NCI-H1694 (cell line): ENCODE data around the gene GALNT2.
A peak's percentile ranks its signal among the peaks of the same experiment; 100 is the strongest.

Experiments
- DNase-seq: peaks from one replicate; lab custom pipeline; 2025; lab: John Stamatoyannopoulos, UW

The GALNT2 gene

DNA sequence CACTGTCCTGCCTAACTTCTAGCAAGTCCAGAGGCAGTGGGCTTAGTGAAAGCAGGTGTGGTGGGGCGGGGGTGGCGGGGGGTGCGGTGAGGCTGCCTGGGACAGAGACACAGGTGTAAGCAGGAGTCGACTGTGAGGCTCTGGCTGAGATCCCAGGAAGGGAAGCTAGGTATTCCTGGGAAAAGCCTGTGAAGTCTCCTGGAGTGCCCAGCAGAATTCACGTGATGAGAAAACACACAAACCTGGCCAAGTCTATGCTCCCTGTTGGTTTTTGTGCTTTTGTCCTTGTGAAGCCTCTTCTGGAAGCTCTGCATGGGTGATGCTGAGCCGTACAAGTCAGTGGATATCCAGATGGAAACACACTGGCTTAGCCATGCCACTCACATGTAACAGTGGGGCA lies 5.3 kb downstream of the GALNT2 start:
- no peak for DNase-seq

DNA sequence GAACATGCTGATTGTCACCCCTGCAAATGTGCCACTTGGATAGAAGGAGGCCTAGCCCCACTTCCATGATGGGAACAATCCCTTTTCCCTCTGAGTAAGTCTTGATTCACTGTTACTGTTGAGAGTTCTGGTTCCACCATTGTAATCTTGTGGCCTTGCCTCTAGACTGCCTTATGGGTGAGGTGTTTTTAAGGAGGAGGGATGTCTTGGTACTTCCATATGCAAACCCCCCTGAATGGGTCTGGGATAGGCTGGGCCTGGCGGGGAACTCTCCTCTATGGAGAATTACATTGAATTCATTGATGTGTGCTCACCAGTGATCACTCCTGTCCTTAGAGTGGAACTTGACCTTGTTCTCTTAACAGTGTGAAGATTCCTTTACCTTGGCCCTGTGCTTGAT lies 5.8 kb downstream of the GALNT2 start:
- DNase-seq: no peak

DNA sequence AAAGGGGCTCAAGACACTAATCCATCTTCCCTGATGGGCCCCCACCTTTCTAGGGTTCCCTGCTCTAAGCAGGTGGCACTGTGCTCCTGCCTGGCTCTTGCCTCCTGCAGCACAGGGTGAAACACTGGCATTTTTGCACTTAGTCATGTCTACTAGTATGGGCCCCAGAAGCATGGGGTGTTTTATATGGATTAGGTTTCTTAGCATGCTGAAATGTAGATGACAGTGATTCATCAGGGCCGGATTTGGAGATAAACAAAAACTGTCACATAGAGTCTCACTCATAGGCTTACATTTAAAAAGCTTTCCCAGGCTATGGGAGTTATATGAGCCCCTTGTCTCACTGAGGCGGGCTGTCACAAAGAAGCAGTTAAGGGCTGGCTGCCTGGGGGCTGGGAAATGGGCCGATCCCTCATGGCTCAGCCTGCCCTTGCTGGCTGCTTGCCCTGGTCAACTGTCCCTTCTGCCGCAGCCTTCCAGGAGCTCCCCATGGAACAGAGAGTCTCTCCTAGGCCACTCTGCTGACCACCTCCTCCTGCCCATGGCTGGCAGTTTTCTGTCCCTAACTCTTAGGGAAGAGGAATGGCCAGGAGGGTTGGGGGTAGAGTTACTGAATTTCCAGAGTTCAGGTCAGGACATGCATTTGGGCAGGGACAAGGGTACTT lies 6.5 kb downstream of the GALNT2 start:
- DNase-seq: no peak

DNA sequence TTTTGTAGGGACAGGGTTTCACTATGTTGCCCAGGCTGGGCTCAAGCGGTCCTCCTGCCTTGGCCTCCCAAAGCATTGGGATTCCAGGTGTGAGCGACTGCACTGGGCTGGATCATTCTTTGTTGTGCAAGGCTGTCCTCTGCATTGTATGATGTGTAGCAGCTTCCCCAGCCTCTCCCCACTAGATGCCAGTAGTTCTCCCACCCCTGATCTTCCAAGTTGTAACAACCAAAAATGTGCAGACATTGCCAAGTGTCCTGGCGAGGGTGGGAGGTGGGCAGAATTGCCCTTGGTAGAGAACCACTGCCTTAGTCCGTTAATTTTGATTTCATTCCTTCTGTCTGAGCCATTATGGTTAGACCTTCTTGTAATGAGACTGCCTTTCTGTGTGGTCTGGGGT lies 7.2 kb downstream of the GALNT2 start:
- no peak for DNase-seq

DNA sequence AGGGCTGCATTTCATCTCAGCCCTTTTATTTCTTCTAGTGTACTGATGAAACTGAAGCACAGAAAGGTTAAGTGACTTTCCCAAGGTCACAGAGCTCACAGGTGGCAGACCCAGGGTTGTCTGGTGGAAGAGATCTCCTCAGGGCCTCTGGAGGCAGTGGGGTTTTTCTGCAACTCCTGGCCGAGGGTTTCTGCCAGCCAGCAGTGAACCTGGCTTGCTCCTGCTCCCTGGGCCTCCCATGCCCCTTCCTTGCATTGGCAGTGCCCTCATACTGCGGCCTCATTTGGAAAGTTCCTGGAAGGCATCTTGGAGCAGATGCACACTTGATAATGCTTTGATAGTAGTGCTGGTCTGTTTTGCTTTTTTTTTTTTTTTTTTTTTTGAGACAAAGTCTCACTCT lies 7.7 kb downstream of the GALNT2 start:
- DNase-seq: no peak

DNA sequence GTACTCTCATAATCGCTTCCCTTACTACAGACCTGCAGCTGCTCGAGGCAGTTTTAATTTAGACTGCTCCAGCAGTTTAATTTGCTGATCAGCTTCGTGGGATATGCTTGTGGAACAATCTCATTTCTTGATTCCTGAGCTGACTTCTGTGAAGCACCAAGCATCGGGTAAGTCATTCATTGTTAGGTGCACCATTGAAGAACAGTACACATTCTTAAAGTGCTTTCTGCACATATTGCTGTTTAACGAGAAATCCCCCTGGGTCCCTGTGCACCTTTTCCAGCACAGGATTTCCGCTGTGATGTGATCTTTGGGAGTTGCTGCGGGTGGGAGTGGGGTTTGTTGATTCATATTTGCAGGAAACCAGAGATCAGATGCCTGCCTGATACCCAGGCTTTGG lies 9.1 kb downstream of the GALNT2 start:
- no peak for DNase-seq

DNA sequence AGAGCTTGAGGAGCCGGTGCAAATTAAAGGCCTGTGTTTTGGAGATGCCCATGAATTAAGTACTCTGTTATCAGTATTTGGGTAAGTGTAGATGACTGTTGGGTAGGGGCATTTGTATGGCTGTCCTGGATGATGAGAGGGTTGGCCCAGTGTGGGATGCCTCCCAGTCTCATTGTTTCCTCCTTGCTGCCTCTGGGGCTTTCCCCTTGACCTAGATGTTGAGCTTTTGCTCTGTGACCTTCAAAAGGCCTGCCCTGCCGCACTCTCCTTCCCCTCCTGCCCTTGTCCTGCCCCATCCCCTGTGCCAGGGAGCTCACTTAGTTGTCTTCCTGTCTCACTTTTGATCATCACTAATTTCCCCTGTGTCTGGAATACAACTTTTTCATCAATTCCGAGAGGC lies 10.0 kb downstream of the GALNT2 start:
- DNase-seq: no peak

DNA sequence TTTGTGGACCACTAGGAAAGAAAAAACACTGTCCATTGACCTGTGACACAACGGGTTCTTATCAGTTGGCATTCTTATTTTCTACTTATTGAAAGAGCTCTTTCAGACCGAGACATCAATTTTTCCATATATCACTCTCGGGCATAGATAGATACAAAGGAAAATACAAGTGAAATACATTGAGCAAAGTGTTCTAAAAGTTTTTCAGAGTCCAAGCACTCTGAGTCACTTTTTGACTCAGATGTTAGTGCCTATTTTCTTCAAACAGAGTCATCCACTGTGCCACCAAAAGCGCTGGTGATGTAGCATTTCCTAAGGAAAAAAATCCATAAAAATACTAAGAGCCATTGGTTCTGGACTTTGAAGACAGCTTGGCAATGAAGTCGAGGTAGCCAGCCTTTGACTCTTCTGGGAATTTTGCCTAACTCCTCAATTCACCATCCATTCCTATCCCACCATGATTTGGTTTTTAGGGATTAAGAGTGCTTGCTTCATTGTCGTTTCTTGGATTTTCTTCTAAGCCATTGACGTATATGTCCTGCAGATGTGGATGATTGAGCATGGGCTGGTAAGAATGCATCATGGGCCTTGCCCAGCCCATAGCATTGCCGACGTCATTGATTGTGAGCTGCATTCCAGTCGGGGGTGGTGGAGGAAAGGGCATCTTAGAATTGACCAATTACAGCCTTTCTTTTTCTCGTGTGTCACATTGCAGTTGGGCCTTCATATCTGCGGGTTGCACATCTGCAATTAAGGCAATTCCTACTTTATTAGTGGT lies 10.6 kb downstream of the GALNT2 start:
- no peak for DNase-seq

DNA sequence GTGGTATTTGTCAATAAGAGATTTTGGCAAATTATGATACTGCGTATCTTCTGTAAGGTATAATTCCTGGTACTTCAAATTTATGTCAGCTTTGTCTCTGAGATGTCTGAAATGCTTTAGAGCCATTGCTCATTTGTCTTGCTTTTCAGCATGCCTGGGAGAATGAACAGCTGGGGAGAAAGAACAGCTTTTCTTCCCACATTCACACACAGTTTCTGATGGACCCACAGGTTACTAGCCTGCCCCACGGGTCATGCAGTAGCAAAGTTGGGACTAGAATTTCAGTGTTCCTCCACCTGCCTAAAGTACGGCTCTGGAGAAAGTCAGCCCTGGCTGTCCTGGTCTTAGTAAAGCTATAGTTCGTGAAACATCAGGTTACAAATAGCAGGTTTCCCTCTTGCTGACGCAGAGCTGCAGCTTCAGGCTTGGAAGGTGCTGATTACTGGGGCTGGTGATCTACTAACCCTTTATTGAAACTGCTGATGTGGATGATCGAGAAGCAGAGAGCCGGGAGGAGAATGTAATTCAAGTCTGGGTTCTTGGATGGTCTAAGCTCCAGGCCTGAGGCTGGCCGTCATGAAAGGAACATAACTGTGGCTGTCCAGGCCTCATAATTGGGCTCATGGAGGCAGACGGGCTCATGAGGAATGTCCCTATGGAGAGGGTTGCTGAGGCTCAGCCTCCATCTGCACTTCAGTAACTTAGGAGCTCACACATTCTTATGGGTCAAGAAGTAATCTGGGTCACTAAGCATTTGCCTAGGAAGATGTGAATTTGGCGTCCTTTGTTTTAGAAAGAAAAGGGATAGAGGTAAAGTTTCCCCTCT lies 12.4 kb downstream of the GALNT2 start:
- DNase-seq: no peak

DNA sequence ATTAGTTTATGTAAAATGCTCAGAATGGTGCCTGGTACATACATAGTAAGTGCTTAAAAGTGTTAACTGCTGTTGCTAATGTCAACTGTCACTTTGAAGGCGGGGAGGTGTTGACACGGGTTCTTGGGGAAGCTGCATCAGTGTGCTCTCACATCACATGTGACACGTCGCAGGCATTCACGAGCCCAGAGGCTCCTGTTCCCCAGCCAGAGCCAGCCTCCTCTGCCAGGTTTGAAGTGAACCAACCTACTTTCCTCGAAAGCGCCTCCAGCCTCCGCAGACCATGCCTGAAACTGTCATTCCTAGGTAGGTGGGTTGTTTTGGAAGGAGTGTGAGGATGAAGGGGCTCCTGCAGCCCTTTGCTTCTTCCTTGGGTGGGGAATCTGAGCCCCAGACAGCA lies 13.8 kb downstream of the GALNT2 start:
- DNase-seq: no peak

DNA sequence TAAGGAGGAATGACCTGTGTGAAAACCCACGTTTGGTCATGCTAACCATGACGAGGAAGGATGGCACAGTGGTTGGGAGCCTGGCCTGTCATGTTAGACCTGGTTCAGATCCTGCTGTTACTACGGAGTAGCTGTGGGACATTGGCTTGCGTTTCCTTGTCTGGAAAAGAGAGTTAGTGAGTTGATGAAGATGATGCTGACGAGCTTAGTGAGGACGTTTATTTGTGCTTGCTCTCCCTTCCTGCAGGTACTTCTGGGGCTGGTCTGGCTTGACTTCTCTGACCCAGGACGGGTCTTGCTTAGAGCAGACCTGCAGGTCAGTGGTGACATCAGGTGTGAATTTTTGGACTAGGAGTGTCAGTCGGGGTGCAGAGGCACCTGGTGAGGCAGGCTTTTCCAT lies 14.7 kb downstream of the GALNT2 start:
- DNase-seq: no peak

DNA sequence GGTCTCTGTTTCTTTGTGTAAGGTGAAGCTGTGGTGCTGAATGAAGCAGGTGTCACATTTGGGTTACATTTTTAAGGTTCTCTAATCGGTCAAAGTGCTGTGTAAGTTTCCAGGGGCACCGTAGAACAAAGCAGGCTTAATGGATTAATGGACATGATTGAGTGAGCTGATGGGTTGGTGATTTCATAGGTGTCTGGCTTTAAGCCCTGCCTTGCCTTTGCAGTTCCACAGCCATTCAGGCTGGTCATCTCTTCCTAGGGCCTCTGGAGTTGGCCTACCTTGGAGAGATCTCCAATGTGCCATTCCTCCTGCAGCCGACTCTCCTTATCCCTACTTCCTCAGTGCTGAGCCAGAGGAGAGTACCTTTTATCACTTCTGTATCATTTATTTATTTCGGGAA lies 15.2 kb downstream of the GALNT2 start:
- no peak for DNase-seq

DNA sequence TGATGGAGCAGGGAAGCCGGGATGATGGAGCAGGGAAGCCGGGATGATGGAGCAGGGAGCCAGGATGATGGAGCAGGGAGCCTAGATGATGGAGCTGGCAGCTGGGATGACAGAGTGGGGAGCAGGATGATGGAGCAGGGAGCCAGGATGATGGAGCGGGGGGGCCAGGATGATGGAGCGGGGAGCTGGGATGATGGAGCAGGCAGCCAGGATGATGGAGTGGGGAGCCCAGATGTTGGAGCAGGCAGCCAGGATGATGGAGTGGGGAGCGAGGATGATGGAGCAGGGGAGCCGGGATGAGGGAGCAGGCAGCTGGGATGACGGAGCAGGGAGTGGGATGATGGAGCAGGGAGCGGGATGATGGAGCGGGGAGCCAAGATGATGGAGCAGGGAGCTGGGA lies 16.0 kb downstream of the GALNT2 start:
- DNase-seq: no peak

DNA sequence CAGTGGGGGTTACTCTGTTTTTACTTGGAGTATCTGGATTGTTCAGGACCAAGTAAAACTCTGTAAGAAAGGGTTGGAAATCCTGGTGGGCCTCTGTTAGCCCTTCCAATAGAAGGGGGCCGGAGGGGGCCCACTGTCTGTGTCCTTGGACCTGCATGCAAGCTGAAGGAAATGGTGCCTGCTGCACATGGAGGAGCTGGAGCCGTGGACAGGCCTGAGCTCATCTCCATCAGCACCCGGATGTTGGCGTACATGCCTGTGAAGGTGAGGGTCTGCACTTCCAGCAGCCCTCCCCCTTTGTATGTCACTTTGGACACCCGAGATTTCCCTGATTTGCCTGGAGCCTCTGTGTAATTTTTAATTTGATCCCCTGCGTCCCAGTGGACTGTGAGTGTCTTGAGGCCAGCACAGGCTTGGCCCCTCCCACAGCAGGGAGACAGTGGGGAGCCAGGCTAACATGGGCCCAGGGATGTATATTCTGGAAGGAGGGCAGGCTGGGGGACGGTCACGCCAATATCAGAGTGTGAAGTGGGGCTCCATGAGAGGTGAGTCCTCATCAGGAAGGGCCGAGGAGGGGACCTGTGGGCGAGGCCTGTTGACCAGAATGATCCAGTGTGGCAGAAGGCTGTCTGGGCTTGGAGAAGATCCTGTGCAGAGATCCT lies 16.8 kb downstream of the GALNT2 start:
- DNase-seq: no peak

DNA sequence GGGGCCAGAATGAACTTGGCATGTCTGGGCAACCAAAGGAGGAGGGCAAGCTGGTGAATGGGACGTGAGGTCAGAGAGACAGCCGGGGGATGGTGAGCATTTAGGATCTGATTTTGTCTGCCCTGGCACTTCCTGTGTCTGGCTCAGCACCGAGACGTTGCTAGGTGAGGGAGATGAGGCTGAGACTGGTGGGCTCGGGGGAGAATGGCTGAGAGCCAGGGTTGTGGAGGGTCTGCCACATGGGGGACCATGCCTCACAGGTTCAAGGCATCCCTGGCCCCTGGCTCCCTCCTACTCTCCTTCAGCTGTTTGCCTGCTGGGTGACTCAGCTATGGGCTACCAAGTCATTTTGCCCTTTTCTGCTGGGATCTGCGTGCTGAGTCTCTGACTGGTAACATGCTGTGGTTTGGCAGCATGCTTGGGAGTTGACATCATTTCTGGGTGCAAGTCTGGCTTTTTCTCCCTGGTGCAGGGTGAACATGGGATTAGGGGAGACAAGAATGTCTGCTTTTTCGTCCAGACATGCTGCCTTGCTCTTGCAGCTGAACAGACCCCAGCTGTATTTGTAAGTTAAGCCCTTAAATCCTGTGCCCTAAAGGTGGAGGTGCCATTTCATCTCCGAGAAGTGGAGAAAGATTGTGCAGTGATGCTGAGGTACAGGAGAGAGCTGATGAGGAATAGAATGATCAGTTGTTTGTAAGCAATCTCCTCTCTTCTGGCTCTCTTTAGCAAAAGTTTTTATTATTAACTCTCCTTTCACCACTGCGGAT lies 17.6 kb downstream of the GALNT2 start:
- peak; percentile 59 for DNase-seq

DNA sequence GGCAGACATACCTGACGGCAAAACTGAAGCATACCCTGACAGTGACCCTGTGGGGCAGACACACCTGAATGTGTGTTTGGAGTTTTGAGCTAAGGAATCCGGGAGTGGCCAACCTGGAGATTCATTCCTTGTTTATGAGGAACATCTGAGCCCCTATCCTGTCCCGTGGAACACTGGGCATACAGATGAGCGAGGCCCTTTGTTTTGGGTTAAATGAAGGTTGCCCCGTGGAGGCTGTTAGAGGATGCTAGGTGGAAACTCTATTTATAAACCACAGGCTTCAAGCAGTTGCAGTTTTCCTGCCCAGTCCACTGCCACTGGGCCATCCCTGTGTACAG lies 18.1 kb downstream of the GALNT2 start:
- no peak for DNase-seq

DNA sequence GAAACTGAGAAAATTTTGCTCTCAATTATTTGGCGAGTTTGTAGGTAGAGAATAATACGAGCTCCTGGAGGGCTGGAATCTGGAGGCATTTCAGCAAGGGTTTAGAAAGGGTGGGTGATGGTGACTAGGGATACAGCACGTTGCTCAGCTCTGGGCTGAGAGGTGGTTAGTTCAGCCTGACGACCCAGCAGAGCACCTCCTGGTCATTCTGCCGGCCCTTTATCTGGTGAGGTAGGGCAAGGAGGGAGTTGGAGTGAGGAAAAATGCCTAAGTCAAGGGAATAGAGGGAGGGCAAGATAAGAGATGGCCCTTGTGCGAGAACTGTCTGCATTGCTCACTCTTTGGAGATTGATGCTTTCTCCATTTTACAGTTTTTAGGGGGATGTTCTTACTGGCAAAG lies 19.1 kb downstream of the GALNT2 start:
- no peak for DNase-seq

DNA sequence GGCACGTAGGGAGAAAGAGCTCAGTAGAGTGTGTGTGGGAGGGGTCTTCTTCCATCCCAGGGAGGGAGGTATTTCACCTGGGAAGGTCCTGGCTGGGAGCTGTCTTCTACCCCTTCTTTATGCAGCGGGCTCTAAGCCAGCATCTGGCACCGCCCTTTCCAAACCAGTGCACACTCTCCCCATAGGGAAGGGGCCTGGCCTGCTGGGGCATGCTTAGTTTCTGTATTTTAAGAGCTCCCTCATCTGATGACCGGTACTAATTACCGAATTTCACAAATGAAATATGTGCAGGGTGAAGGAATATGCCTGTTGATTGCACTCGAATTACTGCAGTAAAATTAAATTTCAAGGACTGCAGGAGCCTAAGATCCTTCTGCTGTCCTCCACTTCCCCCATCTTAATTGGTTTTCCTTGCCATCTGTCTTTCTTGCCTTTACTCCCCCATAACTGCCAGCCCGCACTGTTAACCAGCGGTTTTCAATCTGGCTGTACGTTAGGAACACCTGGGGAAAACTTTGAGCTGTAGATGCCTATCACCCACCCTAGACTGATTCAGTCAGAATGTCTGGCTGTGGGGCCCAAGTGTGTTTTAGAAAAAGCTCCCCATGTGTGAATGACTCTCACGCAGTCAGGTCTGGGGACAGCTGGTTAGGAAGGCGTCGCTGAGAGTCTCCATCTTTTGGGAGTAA lies 20.1 kb downstream of the GALNT2 start:
- DNase-seq: peak; percentile 25

DNA sequence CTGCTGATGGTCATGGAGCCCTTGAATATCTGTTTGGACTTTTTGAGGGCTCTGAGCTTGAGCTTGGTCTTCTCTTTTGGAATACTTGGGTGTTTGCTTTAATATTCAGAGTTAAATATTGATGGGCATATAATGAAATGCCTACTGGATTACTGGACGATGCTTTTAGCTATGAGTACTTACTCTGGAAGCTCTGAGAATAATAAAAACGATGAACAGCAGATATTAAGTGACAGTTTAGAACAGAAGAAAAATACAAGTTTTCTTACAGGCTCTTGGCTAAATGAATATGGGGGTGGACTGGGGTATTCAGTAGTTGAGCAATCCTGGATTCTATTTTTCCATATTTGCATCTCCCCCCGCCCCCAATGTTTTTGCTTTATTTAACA lies 20.7 kb downstream of the GALNT2 start:
- DNase-seq: no peak

DNA sequence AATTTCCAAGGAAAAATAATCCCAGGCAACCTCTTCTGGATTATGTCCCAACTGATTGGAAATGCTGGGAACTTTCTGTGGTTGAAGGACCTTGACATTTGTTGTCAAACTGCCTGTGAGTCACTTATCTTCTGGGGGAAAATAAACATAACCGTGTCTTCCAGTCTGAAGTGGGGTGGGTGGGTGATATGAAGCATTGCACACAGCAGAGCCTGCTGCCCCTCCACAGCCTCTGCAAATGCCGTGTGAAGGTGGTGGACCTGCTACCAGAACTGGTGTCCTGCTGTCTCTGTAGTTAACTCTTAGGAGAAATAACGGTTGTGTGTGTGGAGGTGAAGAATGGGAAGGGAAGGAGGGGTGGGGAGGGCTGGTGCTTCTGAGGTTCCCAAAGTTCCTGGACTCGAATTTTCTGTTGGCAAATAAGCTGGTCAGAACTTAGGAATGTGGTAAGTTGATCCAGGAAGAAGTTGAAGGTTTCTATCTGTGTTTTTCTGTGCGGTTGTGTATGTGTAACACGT lies 23.2 kb downstream of the GALNT2 start:
- DNase-seq: no peak
